OCI-LY7 (cell line): ENCODE measurements around the gene GRIK2. TPM values are rescaled to one million over a fixed set of nuclear protein-coding genes. Genes with fewer than 3 reads are reported as not detected.

Experiments used
- BruUV-seq: library from RNA; stranded (reverse); fragments of 400-500 nt; replicated peaks from 2 replicates; lab custom pipeline; 2021; lab: Mats Ljungman, UMichigan
- CTCF ChIA-PET: fragments of 300-600 bp; sonication (Branson Sonifier 250); formaldehyde crosslinking; loops from one replicate; lab custom pipeline; 2022; ENCODE audit warnings: antibody characterized with exemption; ENCODE audit not compliant: unreplicated experiment; lab: Charles Lee
- POLR2A ChIA-PET: fragments of 300-600 bp; sonication (Branson Sonifier 250); formaldehyde crosslinking; loops from one replicate; lab custom pipeline; 2022; ENCODE audit warnings: antibody characterized with exemption; lab: Charles Lee
- DNase-seq: peaks from one replicate; pipeline ENCODE4 v3.0.0-alpha.2; 2015; ENCODE audit warnings: low spot score
- H2AFZ ChIP-seq: fragments of 200-600 bp; sonication (generic), shearing (Covaris generic); 2 replicates; pipeline ENCODE4 v1.6.1; 2014; ENCODE audit warnings: mild to moderate bottlenecking, antibody characterized with exemption, low read length, moderate library complexity
- H3K27ac ChIP-seq: fragments of 200-600 bp; sonication (generic); 2 replicates; pipeline ENCODE4 v1.5.1; 2014; ENCODE audit warnings: mixed run types, low read depth, mild to moderate bottlenecking, moderate library complexity, low read length, inconsistent platforms; ENCODE audit not compliant: poor library complexity, severe bottlenecking
- H3K36me3 ChIP-seq: fragments of 200-600 bp; sonication (generic); 2 replicates; pipeline ENCODE4 v1.6.1; 2014; ENCODE audit warnings: mild to moderate bottlenecking, antibody characterized with exemption, low read length, moderate library complexity, mixed read lengths; ENCODE audit not compliant: insufficient read depth
- H3K4me1 ChIP-seq: fragments of 200-600 bp; sonication (generic); 2 replicates; pipeline ENCODE4 v1.5.1; 2014; ENCODE audit warnings: mild to moderate bottlenecking, low read length; ENCODE audit not compliant: insufficient read depth, poor library complexity, severe bottlenecking
- H3K4me2 ChIP-seq: fragments of 200-600 bp; sonication (generic); 2 replicates; pipeline ENCODE4 v1.6.1; 2014; ENCODE audit warnings: mild to moderate bottlenecking, low read length
- H3K4me3 ChIP-seq: fragments of 200-600 bp; sonication (generic); 2 replicates; pipeline ENCODE4 v1.5.1; 2014; ENCODE audit warnings: mild to moderate bottlenecking, low read depth, low read length; ENCODE audit not compliant: poor library complexity, severe bottlenecking
- H3K79me2 ChIP-seq: fragments of 200-600 bp; sonication (generic); 2 replicates; pipeline ENCODE4 v1.6.1; 2016; ENCODE audit warnings: low read depth, mild to moderate bottlenecking, low read length, moderate library complexity, mixed read lengths; ENCODE audit not compliant: insufficient read depth
- H3K9me2 ChIP-seq: fragments of 200-600 bp; sonication (generic); 2 replicates; pipeline ENCODE4 v1.6.1; 2016; ENCODE audit warnings: mild to moderate bottlenecking, low read length, mixed read lengths; ENCODE audit not compliant: insufficient read depth
- H3K9me3 ChIP-seq: fragments of 200-600 bp; sonication (generic); 2 replicates; pipeline ENCODE4 v1.6.1; 2014; ENCODE audit warnings: mild to moderate bottlenecking, mixed run types, low read length, mixed read lengths
- H4K20me1 ChIP-seq: fragments of 200-600 bp; sonication (generic); 2 replicates; pipeline ENCODE4 v1.6.1; 2014; ENCODE audit warnings: mild to moderate bottlenecking, antibody characterized with exemption, low read length, moderate library complexity, mixed read lengths; ENCODE audit not compliant: insufficient read depth
- EZH2phosphoT487 ChIP-seq: fragments of 200-600 bp; sonication (generic); IDR thresholded peaks from 2 replicates; pipeline ENCODE4 v1.6.1; 2018; ENCODE audit warnings: low read depth, borderline replicate concordance, mild to moderate bottlenecking, mixed run types, antibody characterized with exemption, low read length, moderate library complexity, mixed read lengths
- intact Hi-C: fragments of 100-400 bp; cut with micrococcal nuclease; formaldehyde crosslinking; loops from one replicate; pipeline ENCODE4 v1.10.0; 2022; ENCODE audit not compliant: unreplicated experiment
- total RNA-seq, 2 experiments: library from RNA; depleted of rRNA in 1 of 2; stranded (reverse); fragments of >200 nt in 1 of 2; shearing (Covaris generic) in 1 of 2; gene quantifications; 2 replicates each; pipeline ENCODE4 v1.2.3, GENCODE V29; 2014 to 2022
- TF ChIP-seq, protein P1 (sequence below): fragments of 200-600 bp; sonication (generic); conservative IDR thresholded peaks from 2 replicates; pipeline ENCODE4 v1.5.1; 2014; ENCODE audit warnings: mild to moderate bottlenecking, antibody characterized with exemption, low read length, moderate library complexity, mixed read lengths

GRIK2 gene
- total RNA-seq, 2 experiments from 2014 or later: not detected

DNA sequence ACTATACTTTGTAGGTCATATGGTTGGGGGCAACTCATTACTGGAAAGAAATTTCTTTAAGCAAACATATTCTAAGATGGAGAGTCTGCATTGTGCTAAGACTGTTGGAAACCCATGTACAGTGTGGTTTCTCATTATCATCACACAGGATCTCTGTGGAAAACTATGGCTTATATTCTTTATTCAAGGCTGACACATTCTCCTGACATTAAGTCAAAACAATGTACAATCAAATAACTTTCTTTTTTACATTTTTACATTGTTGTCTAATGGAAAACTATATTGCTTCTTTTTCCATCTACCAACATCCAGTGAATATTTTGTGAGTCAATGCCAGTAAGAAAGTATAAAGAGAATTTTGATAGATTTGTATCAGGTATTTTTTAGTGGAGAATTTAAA lies 417.6 kb downstream of the GRIK2 start:
- Histone ChIP-seq H3K27ac (no peak overlapping the region), H3K9me2 (no peaks in the 10 kb centered on the region), H3K4me2 (no peak overlapping the region), H3K9me3 (no peaks in the 10 kb centered on the region), H4K20me1 (no peaks in the 10 kb centered on the region), H3K4me3 (no peak overlapping the region), H3K79me2 (no peaks in the 10 kb centered on the region), H3K36me3 (no peaks in the 10 kb centered on the region), H3K4me1 (no peaks in the 10 kb centered on the region), H2AFZ (no peak overlapping the region)
- no TSS peak for BruUV-seq
- TF ChIP-seq, protein P1, sequence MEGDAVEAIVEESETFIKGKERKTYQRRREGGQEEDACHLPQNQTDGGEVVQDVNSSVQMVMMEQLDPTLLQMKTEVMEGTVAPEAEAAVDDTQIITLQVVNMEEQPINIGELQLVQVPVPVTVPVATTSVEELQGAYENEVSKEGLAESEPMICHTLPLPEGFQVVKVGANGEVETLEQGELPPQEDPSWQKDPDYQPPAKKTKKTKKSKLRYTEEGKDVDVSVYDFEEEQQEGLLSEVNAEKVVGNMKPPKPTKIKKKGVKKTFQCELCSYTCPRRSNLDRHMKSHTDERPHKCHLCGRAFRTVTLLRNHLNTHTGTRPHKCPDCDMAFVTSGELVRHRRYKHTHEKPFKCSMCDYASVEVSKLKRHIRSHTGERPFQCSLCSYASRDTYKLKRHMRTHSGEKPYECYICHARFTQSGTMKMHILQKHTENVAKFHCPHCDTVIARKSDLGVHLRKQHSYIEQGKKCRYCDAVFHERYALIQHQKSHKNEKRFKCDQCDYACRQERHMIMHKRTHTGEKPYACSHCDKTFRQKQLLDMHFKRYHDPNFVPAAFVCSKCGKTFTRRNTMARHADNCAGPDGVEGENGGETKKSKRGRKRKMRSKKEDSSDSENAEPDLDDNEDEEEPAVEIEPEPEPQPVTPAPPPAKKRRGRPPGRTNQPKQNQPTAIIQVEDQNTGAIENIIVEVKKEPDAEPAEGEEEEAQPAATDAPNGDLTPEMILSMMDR: no peak
- TF ChIP-seq EZH2phosphoT487: no peak
- ChIA-PET POLR2A (no interaction called here), CTCF (no interaction called here)
- intact Hi-C loops: no loop called here
- no peak for DNase-seq

DNA sequence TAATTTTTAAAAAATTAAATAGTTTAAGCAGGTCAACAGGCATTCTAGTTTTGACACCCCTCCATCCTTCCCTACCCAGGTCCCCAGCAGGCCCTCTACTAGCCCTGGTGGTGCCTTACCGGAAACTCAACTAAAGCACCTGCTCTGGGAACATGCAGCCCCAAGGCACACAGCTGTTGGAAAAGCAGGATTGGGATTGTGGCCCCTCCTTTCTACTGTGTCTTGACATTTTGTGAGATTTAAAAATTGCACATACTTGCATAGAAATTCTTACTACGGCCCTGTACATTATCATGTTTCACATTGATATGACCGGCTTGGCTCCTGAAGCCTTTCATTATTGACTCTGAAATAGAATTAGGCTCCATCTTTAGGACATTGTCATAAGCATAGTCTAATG lies 423.2 kb downstream of the GRIK2 start:
- no peaks in the 10 kb centered on the region for H3K36me3 ChIP-seq
- intact Hi-C loops: no loop called here
- no TSS peak for BruUV-seq

DNA sequence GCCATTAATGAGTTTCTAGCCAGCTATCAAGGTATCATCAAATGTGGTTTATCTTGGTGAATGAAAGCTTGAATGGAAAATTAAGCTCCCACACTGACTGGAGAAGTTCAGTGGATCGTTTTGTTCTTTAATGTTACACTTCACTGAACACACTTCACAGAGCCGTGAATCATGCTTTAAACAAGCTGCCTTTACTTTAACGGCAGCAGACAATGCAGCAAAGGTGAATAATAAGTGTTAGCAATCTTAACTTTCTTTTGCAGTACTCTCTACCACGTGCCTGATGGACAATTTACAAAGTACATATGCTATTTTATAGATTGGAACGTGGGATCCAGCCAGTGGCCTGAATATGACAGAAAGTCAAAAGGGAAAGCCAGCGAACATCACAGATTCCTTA lies 424.5 kb downstream of the GRIK2 start:
- Histone ChIP-seq H2AFZ (no peak overlapping the region), H3K9me2 (no peaks in the 10 kb centered on the region), H3K4me1 (no peaks in the 10 kb centered on the region), H3K27ac (no peak overlapping the region), H3K9me3 (no peaks in the 10 kb centered on the region), H4K20me1 (no peaks in the 10 kb centered on the region), H3K4me3 (no peak overlapping the region), H3K36me3 (no peaks in the 10 kb centered on the region), H3K79me2 (no peaks in the 10 kb centered on the region), H3K4me2 (no peak overlapping the region)
- intact Hi-C loops: no loop called here
- POLR2A ChIA-PET: no interaction called here
- no peak for DNase-seq
- no TSS peak for BruUV-seq
- no peak for TF ChIP-seq EZH2phosphoT487
- TF ChIP-seq, protein P1: no peak
- CTCF ChIA-PET: no interaction called here

More for the DNA sequence above, 423.2 kb downstream of the GRIK2 start:
- H3K4me1 ChIP-seq: no peaks in the 10 kb centered on the region
- no peaks in the 10 kb centered on the region for H3K79me2 ChIP-seq
- no peaks in the 10 kb centered on the region for H3K9me2 ChIP-seq
- TF ChIP-seq, protein P1: no peak
- TF ChIP-seq EZH2phosphoT487: no peak
- ChIA-PET CTCF (no interaction called here), POLR2A (no interaction called here)
- no peak overlapping the region for H3K4me3 ChIP-seq
- no peak for DNase-seq
- no peaks in the 10 kb centered on the region for H4K20me1 ChIP-seq
- no peak overlapping the region for H2AFZ ChIP-seq
- H3K27ac ChIP-seq: no peak overlapping the region
- no peak overlapping the region for H3K4me2 ChIP-seq
- no peaks in the 10 kb centered on the region for H3K9me3 ChIP-seq
